Skeletal muscle satellite cell (primary cell): ENCODE data around the gene FMN2.

Experiments
- H3K27me3 ChIP-seq: 2 replicates; pipeline ENCODE4 v1.7.0; 2013; ENCODE audit warnings: low read length; ENCODE audit not compliant: control insufficient read depth, insufficient read depth
- H3K36me3 ChIP-seq: 2 replicates; pipeline ENCODE4 v1.7.0; 2013; ENCODE audit warnings: mild to moderate bottlenecking, control low read depth, low read length; ENCODE audit not compliant: insufficient read depth
- H3K4me1 ChIP-seq: 2 replicates; pipeline ENCODE4 v1.7.0; 2013; ENCODE audit warnings: low read length; ENCODE audit not compliant: control insufficient read depth, insufficient read depth
- H3K4me2 ChIP-seq: 2 replicates; pipeline ENCODE4 v1.7.0; 2013; ENCODE audit warnings: mild to moderate bottlenecking, low read length
- H3K4me3 ChIP-seq: 2 replicates; pipeline ENCODE4 v1.7.0; 2013; ENCODE audit warnings: low read length
- H3K9ac ChIP-seq: 2 replicates; pipeline ENCODE4 v1.7.0; 2013; ENCODE audit warnings: mild to moderate bottlenecking, low read depth, low read length, moderate library complexity
- H3K9me3 ChIP-seq: replicated peaks from 2 replicates; pipeline ENCODE4 v1.7.0; 2013; ENCODE audit warnings: mild to moderate bottlenecking, control low read depth, low read length

FMN2 gene

DNA sequence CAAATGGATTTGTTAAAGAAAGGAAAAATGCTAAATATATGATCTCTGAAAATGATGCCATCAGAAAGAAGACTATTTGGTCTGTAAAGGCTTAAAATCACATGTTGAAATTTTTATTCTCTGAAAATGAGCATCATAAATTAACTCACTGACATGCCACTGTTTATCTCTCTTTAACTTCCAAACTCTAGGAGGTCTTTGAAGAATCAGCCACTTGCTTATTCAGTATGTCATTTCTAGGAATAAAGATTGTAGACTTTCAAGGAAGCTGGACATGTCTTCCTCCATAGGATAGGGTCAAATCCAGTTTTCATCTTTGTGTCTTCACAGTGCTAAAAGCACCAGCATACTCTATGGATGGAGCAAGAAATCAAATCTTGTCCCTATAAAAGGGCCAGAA lies 147.6 kb downstream of the FMN2 start:
- Histone ChIP-seq H3K4me1 (peaks cover 57% of the 10 kb centered on the region), H3K9ac (no peak overlapping the region), H3K4me2 (no peak overlapping the region), H3K36me3 (peaks cover 6% of the 10 kb centered on the region), H3K9me3 (no peaks in the 10 kb centered on the region), H3K27me3 (no peaks in the 10 kb centered on the region), H3K4me3 (no peak overlapping the region)

DNA sequence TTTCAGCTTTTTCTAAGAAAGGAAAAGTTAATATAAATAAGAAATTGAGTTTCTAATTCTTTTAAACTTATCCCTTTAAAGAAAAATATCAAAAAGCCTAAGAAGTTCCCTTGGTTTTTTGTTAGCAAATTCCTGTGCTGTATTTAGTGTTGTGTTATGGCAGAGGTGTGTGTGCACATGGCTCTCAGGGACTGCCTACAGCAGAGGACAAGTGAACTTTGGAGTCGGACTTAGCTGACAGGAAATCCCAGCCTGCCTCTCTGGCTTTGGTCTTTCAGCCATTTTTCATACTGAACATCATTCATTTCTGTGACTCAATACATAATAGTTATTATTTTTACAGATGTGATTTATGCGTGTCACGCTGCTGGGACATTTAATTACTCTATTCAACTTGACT lies 149.6 kb downstream of the FMN2 start:
- no peak overlapping the region for H3K4me2 ChIP-seq
- no peaks in the 10 kb centered on the region for H3K9me3 ChIP-seq
- no peak overlapping the region for H3K4me3 ChIP-seq
- no peak overlapping the region for H3K9ac ChIP-seq
- no peaks in the 10 kb centered on the region for H3K27me3 ChIP-seq
- H3K4me1 ChIP-seq: peaks cover 55% of the 10 kb centered on the region
- no peaks in the 10 kb centered on the region for H3K36me3 ChIP-seq

DNA sequence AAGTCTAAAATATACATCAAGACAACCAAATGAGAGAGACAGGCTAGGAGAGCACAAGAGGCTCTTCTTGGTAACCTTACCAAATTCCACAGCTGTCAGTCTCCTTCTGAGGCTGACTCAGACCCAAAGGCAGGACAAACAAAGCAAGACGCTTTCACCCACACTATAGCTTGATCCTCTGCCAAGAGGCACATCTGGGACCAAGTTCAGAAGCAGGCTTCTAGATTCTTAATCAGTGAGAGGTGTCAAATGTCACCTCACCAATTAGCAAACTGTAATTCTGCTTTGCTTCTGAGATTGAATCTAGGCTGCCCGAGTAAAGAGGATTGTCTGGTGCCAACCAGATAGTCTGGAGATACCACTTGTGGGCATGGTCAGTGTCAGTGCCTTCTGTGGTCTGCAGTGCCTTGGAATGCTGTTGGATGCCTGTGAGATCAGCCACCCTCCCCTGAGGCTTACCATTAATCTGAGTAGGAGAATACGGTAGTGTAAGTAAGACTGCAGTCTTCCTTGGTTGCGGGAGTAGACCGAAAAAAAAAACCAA lies 151.0 kb downstream of the FMN2 start:
- H3K9me3 ChIP-seq: no peaks in the 10 kb centered on the region
- no peaks in the 10 kb centered on the region for H3K27me3 ChIP-seq
- H3K36me3 ChIP-seq: no peaks in the 10 kb centered on the region
- H3K4me3 ChIP-seq: peak overlapping the region; percentile 39
- H3K4me2 ChIP-seq: peak overlapping the region; percentile 66
- H3K9ac ChIP-seq: peak overlapping the region; percentile 69
- H3K4me1 ChIP-seq: peaks cover 49% of the 10 kb centered on the region

DNA sequence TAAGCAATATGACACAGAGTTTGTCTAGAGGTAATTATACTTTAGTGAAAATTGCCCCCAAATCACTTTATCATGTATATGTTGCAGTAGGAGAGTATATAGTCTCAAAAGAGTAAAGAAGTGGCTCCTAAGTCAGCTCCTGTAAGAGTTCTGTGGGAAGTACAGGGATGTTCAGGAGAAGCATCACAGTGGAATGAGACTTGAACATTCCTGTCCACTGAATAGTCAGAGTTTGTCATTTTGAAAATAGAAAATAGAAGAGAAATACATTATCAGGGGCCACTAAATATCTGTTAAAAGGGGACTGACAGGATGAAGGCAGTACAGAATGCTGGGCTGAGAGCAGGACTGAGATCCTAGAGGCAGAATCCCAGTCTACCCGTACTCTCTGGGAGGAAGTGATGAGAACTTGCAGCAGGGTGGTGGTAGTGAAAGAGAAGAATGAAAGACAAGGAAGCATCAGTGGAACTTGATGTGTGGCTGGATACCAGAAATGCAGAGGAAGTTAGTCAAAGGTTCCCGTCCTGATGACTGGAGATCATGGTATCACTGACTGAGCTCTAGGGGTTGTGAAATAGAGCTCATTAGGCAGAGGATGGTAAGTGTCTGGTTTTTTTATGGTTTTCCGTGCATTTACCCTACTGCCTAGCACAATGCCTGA lies 153.4 kb downstream of the FMN2 start:
- no peaks in the 10 kb centered on the region for H3K27me3 ChIP-seq
- H3K4me3 ChIP-seq: peak overlapping the region; percentile 28
- H3K36me3 ChIP-seq: no peaks in the 10 kb centered on the region
- H3K9me3 ChIP-seq: peaks cover 4% of the 10 kb centered on the region
- H3K4me1 ChIP-seq: peaks cover 49% of the 10 kb centered on the region
- peak overlapping the region; percentile 73 for H3K9ac ChIP-seq
- H3K4me2 ChIP-seq: peak overlapping the region; percentile 61

DNA sequence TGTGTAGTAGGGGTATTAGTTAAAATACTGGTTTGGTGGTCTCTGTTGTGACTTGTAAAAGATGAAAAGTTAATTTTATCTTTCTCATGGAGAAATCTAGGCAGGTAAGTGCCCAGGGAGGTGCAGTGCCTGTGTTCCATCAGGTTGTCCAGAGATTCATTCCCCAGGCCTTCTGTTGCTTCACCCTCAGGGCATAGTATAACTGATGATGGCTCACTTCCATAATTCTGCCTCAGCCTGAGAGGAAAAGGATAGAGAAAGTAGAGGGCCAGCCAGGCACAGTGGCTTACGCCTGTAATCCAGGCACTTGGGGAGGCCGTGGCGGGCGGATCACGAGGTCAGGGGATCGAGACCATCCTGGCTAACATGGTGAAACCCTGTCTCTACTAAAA lies 153.9 kb downstream of the FMN2 start:
- Histone ChIP-seq H3K4me3 (peak overlapping the region; percentile 28), H3K9ac (peak overlapping the region; percentile 73), H3K9me3 (peaks cover 4% of the 10 kb centered on the region), H3K27me3 (no peaks in the 10 kb centered on the region), H3K4me1 (peaks cover 49% of the 10 kb centered on the region), H3K4me2 (peak overlapping the region; percentile 61), H3K36me3 (no peaks in the 10 kb centered on the region)

DNA sequence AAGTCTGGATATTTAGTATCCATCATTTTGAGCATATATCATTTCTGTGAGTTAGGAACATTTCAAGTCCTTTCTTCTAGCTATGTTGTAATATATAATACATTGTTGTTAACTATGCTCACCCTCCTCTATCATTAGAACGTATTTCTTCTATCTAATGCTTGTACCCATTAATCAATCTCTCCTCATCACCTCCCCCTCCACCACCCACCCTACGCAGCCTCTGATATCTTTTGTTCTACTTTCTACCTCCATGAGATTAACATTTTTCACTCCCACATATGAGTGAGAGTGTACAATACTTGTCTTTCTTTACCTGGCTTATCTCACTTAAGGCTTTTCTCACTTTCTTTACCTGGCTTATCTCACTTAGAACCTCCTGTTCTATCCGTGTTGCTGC lies 156.2 kb downstream of the FMN2 start:
- H3K4me2 ChIP-seq: peak overlapping the region; percentile 9
- H3K4me1 ChIP-seq: peaks cover 39% of the 10 kb centered on the region
- H3K36me3 ChIP-seq: no peaks in the 10 kb centered on the region
- no peak overlapping the region for H3K9ac ChIP-seq
- H3K9me3 ChIP-seq: peaks cover 4% of the 10 kb centered on the region
- peak overlapping the region; percentile 42 for H3K4me3 ChIP-seq
- no peaks in the 10 kb centered on the region for H3K27me3 ChIP-seq

DNA sequence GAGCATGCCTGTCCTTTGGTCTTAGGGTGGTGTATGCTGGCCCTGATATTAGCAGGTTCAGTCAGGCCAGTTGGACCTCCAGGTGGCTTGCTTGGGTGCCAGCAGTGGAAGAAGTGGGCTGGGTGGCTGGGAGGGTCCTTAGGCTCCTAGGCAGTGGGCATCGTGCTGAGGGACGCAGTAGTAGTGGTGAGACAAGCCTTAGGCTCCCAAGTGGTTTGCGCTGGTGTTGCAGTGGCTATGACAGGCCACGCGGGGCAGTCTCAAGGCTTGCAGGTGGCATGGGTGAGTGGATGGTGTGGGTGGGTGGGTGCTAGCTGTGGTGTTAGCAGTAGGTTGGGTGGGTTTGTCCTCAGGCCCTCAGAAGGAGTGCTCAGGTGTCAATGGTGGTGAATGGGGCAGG lies 162.3 kb downstream of the FMN2 start:
- H3K4me3 ChIP-seq: no peak overlapping the region
- H3K9me3 ChIP-seq: peaks cover 4% of the 10 kb centered on the region
- no peak overlapping the region for H3K4me2 ChIP-seq
- H3K9ac ChIP-seq: no peak overlapping the region
- H3K27me3 ChIP-seq: no peaks in the 10 kb centered on the region
- peaks cover 6% of the 10 kb centered on the region for H3K36me3 ChIP-seq
- H3K4me1 ChIP-seq: peaks cover 23% of the 10 kb centered on the region

DNA sequence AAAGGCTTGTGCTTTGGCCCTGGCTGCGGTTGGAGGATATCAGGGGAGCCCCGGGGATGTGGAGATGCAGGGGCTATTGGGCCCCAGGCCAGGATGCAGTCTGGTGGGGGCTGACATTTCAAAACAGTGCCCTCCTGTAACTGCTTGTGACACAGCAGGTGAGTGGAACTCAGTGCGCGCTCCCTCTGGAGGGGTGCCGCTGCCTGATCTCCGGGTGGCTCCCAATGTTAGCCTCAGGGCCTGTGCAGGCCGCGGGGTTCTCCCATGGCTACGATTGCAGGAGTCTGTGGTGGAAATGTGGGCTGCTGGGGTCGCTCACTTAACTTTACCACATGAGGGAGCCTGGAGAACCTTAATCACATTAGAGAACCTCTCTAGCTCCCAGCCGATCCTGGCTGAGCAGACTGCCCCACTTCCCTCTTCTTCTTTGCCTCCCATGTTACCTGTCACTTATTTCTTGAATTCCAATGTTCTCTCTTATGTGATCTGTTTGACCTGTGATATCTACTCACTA lies 163.2 kb downstream of the FMN2 start:
- H3K4me3 ChIP-seq: no peak overlapping the region
- peaks cover 6% of the 10 kb centered on the region for H3K36me3 ChIP-seq
- H3K27me3 ChIP-seq: no peaks in the 10 kb centered on the region
- H3K9ac ChIP-seq: no peak overlapping the region
- no peak overlapping the region for H3K4me2 ChIP-seq
- peaks cover 31% of the 10 kb centered on the region for H3K4me1 ChIP-seq
- no peaks in the 10 kb centered on the region for H3K9me3 ChIP-seq

DNA sequence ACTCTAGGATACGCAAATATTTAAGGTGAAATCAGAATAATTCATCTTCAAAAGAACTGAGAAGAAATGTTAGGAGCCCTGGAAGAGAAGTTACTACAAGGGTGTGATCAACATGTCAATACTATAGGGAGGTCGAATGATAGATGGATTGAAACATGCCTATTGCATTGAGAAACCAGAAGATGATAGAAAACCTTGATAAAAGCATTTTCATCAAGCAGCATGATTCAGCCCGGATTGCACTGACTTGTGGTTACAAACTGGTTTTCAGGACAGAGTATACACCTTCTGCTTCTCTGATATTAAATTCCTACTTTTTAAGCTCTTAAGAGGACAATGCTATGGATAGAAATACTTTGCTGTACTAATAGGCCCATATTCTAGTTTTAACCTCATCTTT lies 164.2 kb downstream of the FMN2 start:
- Histone ChIP-seq H3K36me3 (peaks cover 6% of the 10 kb centered on the region), H3K4me1 (peaks cover 35% of the 10 kb centered on the region)

DNA sequence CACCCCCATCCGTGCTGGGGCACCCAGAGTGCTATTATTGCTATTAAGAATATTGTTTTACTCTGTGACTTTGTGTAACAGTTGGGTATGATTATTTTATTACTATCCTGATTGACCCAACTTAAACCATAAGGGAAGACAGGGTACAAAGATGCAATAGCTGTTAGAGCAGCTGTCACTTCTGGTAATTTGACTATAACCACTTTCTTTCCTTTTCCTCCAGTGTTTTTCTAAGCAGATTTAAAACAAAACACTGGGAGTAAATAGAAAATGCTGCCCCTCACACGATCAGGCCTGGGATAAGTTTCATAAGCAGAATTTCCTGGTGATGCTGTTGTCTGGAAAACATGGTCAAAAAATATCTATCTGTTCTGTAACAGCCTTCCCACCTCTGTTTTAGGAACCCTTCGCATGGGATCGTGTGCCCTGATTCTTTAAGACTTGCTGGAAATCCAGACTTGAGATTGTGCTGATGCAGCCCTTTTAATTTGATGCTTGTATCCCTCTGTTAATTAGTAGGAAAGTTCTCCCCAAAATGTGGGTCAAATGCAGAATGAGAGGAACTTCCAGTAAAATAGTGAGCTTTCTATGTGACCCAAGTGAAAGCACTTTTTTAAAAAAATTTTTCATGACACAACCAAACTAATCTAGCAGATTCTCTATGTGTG lies 165.3 kb downstream of the FMN2 start:
- peak overlapping the region; percentile 27 for H3K9ac ChIP-seq
- H3K4me1 ChIP-seq: peaks cover 35% of the 10 kb centered on the region
- no peaks in the 10 kb centered on the region for H3K9me3 ChIP-seq
- H3K4me2 ChIP-seq: no peak overlapping the region
- H3K36me3 ChIP-seq: peaks cover 6% of the 10 kb centered on the region
- H3K4me3 ChIP-seq: no peak overlapping the region
- no peaks in the 10 kb centered on the region for H3K27me3 ChIP-seq

More for the DNA sequence above, 164.2 kb downstream of the FMN2 start:
- no peak overlapping the region for H3K4me2 ChIP-seq
- H3K27me3 ChIP-seq: no peaks in the 10 kb centered on the region
- H3K9me3 ChIP-seq: no peaks in the 10 kb centered on the region
- H3K9ac ChIP-seq: no peak overlapping the region
- H3K4me3 ChIP-seq: no peak overlapping the region

DNA sequence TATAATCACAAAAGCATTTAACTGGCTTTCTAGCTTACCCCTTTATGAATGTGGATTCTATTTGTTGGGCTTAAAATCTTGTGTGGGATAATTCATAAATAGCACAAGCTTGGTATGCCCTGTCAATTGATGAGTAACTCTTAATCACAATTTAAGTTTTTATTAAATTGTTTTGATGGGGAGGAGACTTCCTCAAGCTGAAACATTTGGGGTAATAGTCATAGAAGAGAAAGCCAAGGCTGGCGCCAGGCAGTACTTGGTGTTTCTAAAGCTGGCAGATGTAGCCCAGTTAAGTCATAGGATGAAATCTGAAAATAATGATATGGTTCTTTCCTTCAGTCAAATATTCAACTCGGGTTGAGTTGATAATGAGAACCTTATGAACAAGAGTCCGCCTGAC lies 167.2 kb downstream of the FMN2 start:
- H3K4me2 ChIP-seq: peak overlapping the region; percentile 38
- no peaks in the 10 kb centered on the region for H3K27me3 ChIP-seq
- H3K36me3 ChIP-seq: peaks cover 6% of the 10 kb centered on the region
- peak overlapping the region; percentile 67 for H3K9ac ChIP-seq
- peaks cover 38% of the 10 kb centered on the region for H3K4me1 ChIP-seq
- no peaks in the 10 kb centered on the region for H3K9me3 ChIP-seq
- H3K4me3 ChIP-seq: no peak overlapping the region
